Esophagus muscularis mucosa (tissue), 4 donors: ENCODE results near the gene XCL2. TPM values are rescaled to one million over a fixed set of nuclear protein-coding genes. Genes with fewer than 3 reads are reported as not detected.
A peak's percentile ranks its signal among the peaks of the same experiment; 100 is the strongest.

Experiments used
- DNase-seq: peaks from one replicate; pipeline ENCODE4 v3.0.0-alpha.2; 2017; ENCODE audit errors: extremely low spot score
- H3K27ac ChIP-seq, 4 donors: fragments of 200-600 bp; sonication (generic); replicated peaks in 1 of 4; 1 replicate in 3 of 4; 2 replicates in 1 of 4; pipeline ENCODE4 v1.5.1; 2016 to 2019; ENCODE audit warnings: mild to moderate bottlenecking in 1 of 4
- H3K27me3 ChIP-seq, 4 donors: fragments of 200-600 bp; sonication (generic); one replicate each; pipeline versions ENCODE4 v1.5.1 to v1.6.0; 2016 to 2019
- H3K36me3 ChIP-seq, 4 donors: fragments of 200-600 bp; sonication (generic); one replicate each; pipeline ENCODE4 v1.5.1; 2016 to 2019
- H3K4me1 ChIP-seq, 4 donors: fragments of 200-600 bp; sonication (generic); one replicate each; pipeline ENCODE4 v1.5.1; 2016 to 2019
- H3K4me3 ChIP-seq, 4 donors: fragments of 200-600 bp; sonication (generic); 1 replicate in 2 of 4; 2 replicates in 2 of 4; pipeline ENCODE4 v1.5.1; 2016 to 2019; ENCODE audit warnings: mild to moderate bottlenecking in 4 of 4, moderate library complexity in 1 of 4
- H3K9me3 ChIP-seq, 4 donors: fragments of 200-600 bp; sonication (generic); 1 replicate in 3 of 4; 2 replicates in 1 of 4; pipeline ENCODE4 v1.5.1; 2016 to 2019
- CTCF ChIP-seq, 3 experiments: fragments of 200-600 bp in 2 of 3; fragments of 450-650 bp in 1 of 3; sonication (generic) in 2 of 3; IDR thresholded peaks; one replicate each; pipeline ENCODE4 v1.5.1; 2017 to 2019; ENCODE audit warnings: antibody characterized with exemption in 3 of 3, mild to moderate bottlenecking in 2 of 3, moderate library complexity in 1 of 3
- EP300 ChIP-seq: sonication (generic); formaldehyde crosslinking; IDR thresholded peaks from one replicate; pipeline ENCODE4 v1.6.1; 2017; ENCODE audit warnings: antibody characterized with exemption
- POLR2A ChIP-seq: fragments of 450-650 bp; IDR thresholded peaks from one replicate; pipeline ENCODE4 v1.6.1; 2017; ENCODE audit warnings: antibody characterized with exemption, moderate library complexity, mild to moderate bottlenecking, low read depth
- POLR2AphosphoS5 ChIP-seq, 2 donors: sonication (generic); formaldehyde crosslinking; IDR thresholded peaks; one replicate each; pipeline ENCODE4 v1.6.1; 2017; ENCODE audit warnings: antibody characterized with exemption in 2 of 2
- WGBS: methylation state at CpG from one replicate; pipeline ENCODE4 v1.1.5; 2018; 5-methylcytosine and 5-hydroxymethylcytosine counted together
- intact Hi-C: fragments of 100-400 bp; cut with DNase I; formaldehyde crosslinking; loops from one replicate; pipeline ENCODE4 v1.15.1; 2023
- total RNA-seq, 4 donors: library from RNA; depleted of rRNA; stranded (reverse); fragments of >200 nt; gene quantifications; one replicate each; pipeline versions ENCODE4 v1.1.0 to v1.2.1, GENCODE V29; 2016

The XCL2 gene
- total RNA-seq, 4 donors from 2014 or later, result not detected

GRCh38 chr1:168497376-168497950, 46.3 kb downstream of the XCL2 start:
- Histone ChIP-seq H3K4me3 (no peak overlapping the region), H3K27ac (peak overlapping the region; percentile 32 to 68 (median 61)), H3K4me1 (peaks cover 9 to 43% (median 37%) of the 10 kb centered on the region in 4 donors), H3K27me3 (no peaks in the 10 kb centered on the region), H3K36me3 (no peaks in the 10 kb centered on the region), H3K9me3 (no peaks in the 10 kb centered on the region)
- TF ChIP-seq EP300, result no peak
- no peak for TF ChIP-seq POLR2A
- TF ChIP-seq POLR2AphosphoS5 (IDR thresholded peaks at IDR 0.05), result no peak
- no peak for TF ChIP-seq CTCF (IDR thresholded peaks at IDR 0.05)
- intact Hi-C loops, result no loop called here
- WGBS, result 73% methylated on average over 3 of the region's 3 CpGs
- no peak for DNase-seq

GRCh38 chr1:168491527-168492164, 52.2 kb downstream of the XCL2 start:
- Histone ChIP-seq H3K4me3 (no peak overlapping the region), H3K27me3 (no peaks in the 10 kb centered on the region), H3K36me3 (no peaks in the 10 kb centered on the region), H3K4me1 (peaks cover 5 to 51% (median 43%) of the 10 kb centered on the region in 4 donors), H3K9me3 (no peaks in the 10 kb centered on the region), H3K27ac (peak overlapping the region; percentile 40 to 55 (median 52))
- intact Hi-C loops, result no loop called here
- TF ChIP-seq POLR2AphosphoS5 (IDR thresholded peaks at IDR 0.05), result no peak
- TF ChIP-seq EP300, result no peak
- TF ChIP-seq POLR2A, result no peak
- TF ChIP-seq CTCF (IDR thresholded peaks at IDR 0.05), result no peak
- no peak for DNase-seq
- 13% methylated on average over 1 of the region's 1 CpG for WGBS

Other genes starting within 250 kb of the XCL2 start
- 1 to 10 TPM in 1 of 4 donors, under 1 TPM in 2, not detected in 1; 0.42 to 1.2 (median 0.91) TPM for gene XCL1, start 32.6 kb upstream of the XCL2 start, total RNA-seq
- 100 to 1,000 TPM in 3 of 4 donors, 10 to 100 TPM in 1; 95.3 to 190 (median 138) TPM for gene DPT, start 185.2 kb upstream of the XCL2 start, total RNA-seq